ENCODE data around the gene SLC25A24. TPM values are rescaled to one million over a fixed set of nuclear protein-coding genes. Genes with fewer than 3 reads are reported as not detected.

SLC25A24 gene
- 42.7 and 43.2 TPM in 2 replicates for total RNA-seq

GRCh38 chr1:108199781-108200686, at the start of gene SLC25A24:
SLC25A24 (minus strand) TSS chr1:108200343; CDS start chr1:108200138, 205 bp downstream.

DNA sequence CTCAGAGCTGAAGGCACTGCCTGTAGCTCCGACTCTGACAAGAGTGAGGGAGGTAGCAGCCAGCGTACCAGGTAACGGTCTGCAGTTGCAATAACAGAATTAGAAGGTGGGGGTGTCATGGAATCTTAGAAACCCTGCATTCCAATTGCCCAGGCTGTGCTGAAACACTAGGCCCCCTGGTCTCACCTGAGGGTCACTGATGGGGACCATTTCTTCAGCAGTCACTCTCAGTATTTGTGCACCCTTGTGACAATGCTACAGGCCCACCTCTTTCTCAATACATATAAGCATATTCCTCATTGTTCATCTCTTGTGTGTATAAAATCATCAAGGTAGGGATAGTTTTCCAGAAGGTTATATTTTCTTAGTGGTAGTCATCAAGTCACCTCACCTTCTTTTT, 43.8 kb upstream of the SLC25A24 start, which contains the start of gene NBPF4:
NBPF4 (minus strand) TSS at position 101 of the 400 bp plus-strand sequence. CDS start 315 bp downstream, outside the sequence.

Other genes starting within 250 kb of the SLC25A24 start
- gene VAV3, start 235.2 kb downstream of the SLC25A24 start, total RNA-seq, result 75.4 and 90.8 TPM in 2 replicates
- gene NBPF4, start 43.7 kb upstream of the SLC25A24 start, total RNA-seq, result not detected in 2 replicates
- not detected in 2 replicates for gene NBPF6, start 250.0 kb upstream of the SLC25A24 start, total RNA-seq

All from dermis lymphatic vessel endothelial cell (primary cell).